ENCODE measurements around the gene GBX2.

GBX2 gene

GRCh38 chr2:236204953-236205352 is 36.8 kb upstream of the GBX2 start:
- peaks cover 5 to 7% of the 10 kb centered on the region in 2 donors for H3K27me3 Mint-ChIP-seq

GRCh38 chr2:236200378-236200777 is 32.2 kb upstream of the GBX2 start:
- no peak for ATAC-seq (replicated peaks)
- Mint-ChIP-seq H3K36me3 (no peaks in the 10 kb centered on the region), H3K27me3 (peaks cover 0 to 5% of the 10 kb centered on the region in 2 donors), H3K9me3 (no peaks in the 10 kb centered on the region), H3K27ac (no peak overlapping the region), H3K4me3 (no peak overlapping the region), H3K4me1 (no peaks in the 10 kb centered on the region)
- no peak for DNase-seq

More at GRCh38 chr2:236204953-236205352, 36.8 kb upstream of the GBX2 start:
- ATAC-seq (replicated peaks), result no peak
- Mint-ChIP-seq H3K27ac (no peak overlapping the region), H3K9me3 (peaks cover 0 to 5% of the 10 kb centered on the region in 2 donors), H3K4me1 (no peaks in the 10 kb centered on the region), H3K4me3 (no peak overlapping the region), H3K36me3 (peaks cover 0 to 2% of the 10 kb centered on the region in 2 donors)
- no peak for DNase-seq

- H3K4me3 Mint-ChIP-seq, result no peak overlapping the region
- H3K4me1 Mint-ChIP-seq, result no peaks in the 10 kb centered on the region
- ATAC-seq (replicated peaks) (no peak), DNase-seq (no peak)
- H3K9me3 Mint-ChIP-seq, result no peaks in the 10 kb centered on the region
- peaks cover 0 to 4% of the 10 kb centered on the region in 2 donors for H3K27me3 Mint-ChIP-seq
- H3K36me3 Mint-ChIP-seq, result no peaks in the 10 kb centered on the region
- no peak overlapping the region for H3K27ac Mint-ChIP-seq
These were observed 28.2 kb upstream of the GBX2 start for GRCh38 chr2:236196366-236196765.

GRCh38 chr2:236195726-236196125 is 27.5 kb upstream of the GBX2 start:
- Mint-ChIP-seq H3K9me3 (no peaks in the 10 kb centered on the region), H3K4me1 (no peaks in the 10 kb centered on the region), H3K27me3 (peaks cover 0 to 4% of the 10 kb centered on the region in 2 donors), H3K27ac (no peak overlapping the region), H3K36me3 (no peaks in the 10 kb centered on the region), H3K4me3 (no peak overlapping the region)
- ATAC-seq (replicated peaks) (no peak), DNase-seq (no peak)

- ATAC-seq (replicated peaks), result no peak
- Mint-ChIP-seq H3K27me3 (peaks cover 0 to 4% of the 10 kb centered on the region in 2 donors), H3K9me3 (no peaks in the 10 kb centered on the region), H3K4me3 (no peak overlapping the region), H3K4me1 (no peaks in the 10 kb centered on the region), H3K36me3 (no peaks in the 10 kb centered on the region), H3K27ac (no peak overlapping the region)
- no peak for DNase-seq
These were observed 26.6 kb upstream of the GBX2 start for GRCh38 chr2:236194786-236195185.

- H3K27ac Mint-ChIP-seq, result no peak overlapping the region
- DNase-seq (no peak), ATAC-seq (replicated peaks) (no peak)
- H3K27me3 Mint-ChIP-seq, result peaks cover 0 to 9% of the 10 kb centered on the region in 2 donors
- no peak overlapping the region for H3K4me3 Mint-ChIP-seq
- H3K4me1 Mint-ChIP-seq, result no peaks in the 10 kb centered on the region
- no peaks in the 10 kb centered on the region for H3K36me3 Mint-ChIP-seq
- no peaks in the 10 kb centered on the region for H3K9me3 Mint-ChIP-seq
These were observed 24.8 kb upstream of the GBX2 start for GRCh38 chr2:236193026-236193425.

- Mint-ChIP-seq H3K4me3 (no peak overlapping the region), H3K36me3 (no peaks in the 10 kb centered on the region), H3K4me1 (no peaks in the 10 kb centered on the region), H3K9me3 (peaks cover 0 to 3% of the 10 kb centered on the region in 2 donors), H3K27me3 (peaks cover 2 to 15% of the 10 kb centered on the region in 2 donors), H3K27ac (no peak overlapping the region)
- DNase-seq (no peak), ATAC-seq (replicated peaks) (no peak)
These were observed 22.5 kb upstream of the GBX2 start for GRCh38 chr2:236190674-236191073.

- ATAC-seq (replicated peaks), result no peak
- Mint-ChIP-seq H3K9me3 (peaks cover 3 to 11% of the 10 kb centered on the region in 2 donors), H3K27ac (no peak overlapping the region), H3K4me1 (peaks cover 0 to under 1% of the 10 kb centered on the region in 2 donors), H3K4me3 (no peak overlapping the region), H3K27me3 (peaks cover 44 to 71% of the 10 kb centered on the region in 2 donors), H3K36me3 (peaks cover 2% of the 10 kb centered on the region in 2 donors)
- no peak for DNase-seq
These were observed 16.5 kb upstream of the GBX2 start for GRCh38 chr2:236184701-236185100.

GRCh38 chr2:236180831-236181453 is 12.8 kb upstream of the GBX2 start:
- no peak for DNase-seq
- peaks cover 3% of the 10 kb centered on the region in 2 donors for H3K36me3 Mint-ChIP-seq
- H3K4me3 Mint-ChIP-seq, result no peak overlapping the region
- H3K27me3 Mint-ChIP-seq, result peaks cover 67 to 95% of the 10 kb centered on the region in 2 donors
- no peak for ATAC-seq (replicated peaks)
- H3K27ac Mint-ChIP-seq, result peak overlapping the region; percentile 53
- peaks cover 1 to 8% of the 10 kb centered on the region in 2 donors for H3K4me1 Mint-ChIP-seq
- H3K9me3 Mint-ChIP-seq, result peaks cover 3 to 9% of the 10 kb centered on the region in 2 donors

- Mint-ChIP-seq H3K27me3 (peaks cover 68 to 95% of the 10 kb centered on the region in 2 donors), H3K4me1 (peaks cover 1 to 8% of the 10 kb centered on the region in 2 donors), H3K4me3 (no peak overlapping the region), H3K36me3 (peaks cover 3% of the 10 kb centered on the region in 2 donors), H3K27ac (peak overlapping the region; percentile 73), H3K9me3 (peaks cover 3 to 5% of the 10 kb centered on the region in 2 donors)
- DNase-seq (no peak), ATAC-seq (replicated peaks) (no peak)
These were observed 12.1 kb upstream of the GBX2 start for GRCh38 chr2:236180076-236180816.

- Mint-ChIP-seq H3K4me1 (peaks cover 1 to 8% of the 10 kb centered on the region in 2 donors), H3K9me3 (peaks cover 0 to 3% of the 10 kb centered on the region in 2 donors), H3K27ac (peak overlapping the region; percentile 89), H3K36me3 (peaks cover 3% of the 10 kb centered on the region in 2 donors), H3K4me3 (peak overlapping the region in 1 of 2 donors; percentile 57), H3K27me3 (peaks cover 71 to 95% of the 10 kb centered on the region in 2 donors)
- no peak for DNase-seq
- ATAC-seq (replicated peaks), result no peak
These were observed 11.3 kb upstream of the GBX2 start for GRCh38 chr2:236179236-236180075.

- no peak overlapping the region for H3K4me3 Mint-ChIP-seq
- H3K4me1 Mint-ChIP-seq, result peaks cover 1 to 8% of the 10 kb centered on the region in 2 donors
- peaks cover 74 to 95% of the 10 kb centered on the region in 2 donors for H3K27me3 Mint-ChIP-seq
- ATAC-seq (replicated peaks) (no peak), DNase-seq (no peak)
- peaks cover 3% of the 10 kb centered on the region in 2 donors for H3K36me3 Mint-ChIP-seq
- peaks cover 0 to 3% of the 10 kb centered on the region in 2 donors for H3K9me3 Mint-ChIP-seq
- no peak overlapping the region for H3K27ac Mint-ChIP-seq
These were observed 10.7 kb upstream of the GBX2 start for GRCh38 chr2:236178890-236179235.

GRCh38 chr2:236177967-236178889 is 10.0 kb upstream of the GBX2 start:
- peak overlapping the region; percentile 65 for H3K27ac Mint-ChIP-seq
- DNase-seq (no peak), ATAC-seq (replicated peaks) (no peak)
- peak overlapping the region; percentile 32 to 59 for H3K4me3 Mint-ChIP-seq
- peaks cover 0 to 3% of the 10 kb centered on the region in 2 donors for H3K9me3 Mint-ChIP-seq
- peaks cover 1 to 8% of the 10 kb centered on the region in 2 donors for H3K4me1 Mint-ChIP-seq
- H3K27me3 Mint-ChIP-seq, result peaks cover 71 to 95% of the 10 kb centered on the region in 2 donors
- peaks cover 3% of the 10 kb centered on the region in 2 donors for H3K36me3 Mint-ChIP-seq
